Mesenchymal stem cell (in vitro differentiated cells and primary cell): ENCODE measurements around the gene ZSWIM7.
A peak's percentile ranks its signal among the peaks of the same experiment; 100 is the strongest.
"Not testable (repeated sequence)": the region's sequence is repeated elsewhere in the genome, so short reads cannot be mapped to it uniquely, and the experiment has no call there.

ENCODE experiments used
- DNase-seq: peaks from one replicate; pipeline ENCODE4 v3.0.0-alpha.2; 2013
- H2AFZ ChIP-seq: one replicate; pipeline ENCODE4 v1.6.1; 2013; ENCODE audit warnings: low read depth, mild to moderate bottlenecking, control low read depth, inconsistent platforms, low read length, moderate library complexity
- H2AK5ac ChIP-seq: 2 replicates; pipeline ENCODE4 v1.6.1; 2013; ENCODE audit warnings: low read length, moderate library complexity, mild to moderate bottlenecking, inconsistent platforms; ENCODE audit not compliant: severe bottlenecking
- H2BK120ac ChIP-seq: one replicate; pipeline ENCODE4 v1.6.1; 2013; ENCODE audit warnings: low read depth, mild to moderate bottlenecking, inconsistent platforms, low read length, moderate library complexity
- H2BK12ac ChIP-seq, 2 experiments: one replicate each; pipeline ENCODE4 v1.6.1; 2013; ENCODE audit warnings: inconsistent platforms in 2 of 2, low read length in 2 of 2, mild to moderate bottlenecking in 2 of 2, moderate library complexity in 2 of 2, control low read depth in 1 of 2
- H2BK15ac ChIP-seq: one replicate; pipeline ENCODE4 v1.6.1; 2013; ENCODE audit warnings: mild to moderate bottlenecking, low read depth, inconsistent platforms; ENCODE audit not compliant: poor library complexity, severe bottlenecking
- H2BK5ac ChIP-seq: 2 replicates; pipeline ENCODE4 v1.6.1; 2013; ENCODE audit warnings: low read depth, mild to moderate bottlenecking, low read length, control low read depth, inconsistent platforms; ENCODE audit not compliant: poor library complexity, severe bottlenecking
- H3K14ac ChIP-seq, 2 experiments: one replicate each; pipeline ENCODE4 v1.6.1; 2013; ENCODE audit warnings: inconsistent platforms in 2 of 2, low read length in 2 of 2, control low read depth in 1 of 2, mild to moderate bottlenecking in 1 of 2, moderate library complexity in 1 of 2
- H3K18ac ChIP-seq, 2 experiments: one replicate each; pipeline ENCODE4 v1.6.1; 2013; ENCODE audit warnings: inconsistent platforms in 2 of 2, low read length in 2 of 2, control low read depth in 1 of 2, low read depth in 1 of 2, mild to moderate bottlenecking in 1 of 2
- H3K23ac ChIP-seq, 2 experiments: one replicate each; pipeline ENCODE4 v1.6.1; 2013; ENCODE audit warnings: inconsistent platforms in 2 of 2, low read length in 2 of 2, mild to moderate bottlenecking in 2 of 2, moderate library complexity in 2 of 2, control low read depth in 1 of 2
- H3K27ac ChIP-seq: 2 replicates; pipeline ENCODE4 v1.5.1; 2013; ENCODE audit warnings: mild to moderate bottlenecking, moderate library complexity, low read length, control low read depth, inconsistent platforms; ENCODE audit not compliant: poor library complexity, severe bottlenecking
- H3K27me3 ChIP-seq, 2 experiments: 2 replicates each; pipeline versions ENCODE4 v1.6.1 to v1.7.0; 2013; ENCODE audit warnings: low read length in 2 of 2, mild to moderate bottlenecking in 2 of 2, moderate library complexity in 2 of 2, control low read depth in 1 of 2, inconsistent platforms in 1 of 2; ENCODE audit not compliant: control insufficient read depth in 1 of 2, insufficient read depth in 1 of 2
- H3K36me3 ChIP-seq, 2 experiments: 2 replicates each; pipeline versions ENCODE4 v1.6.1 to v1.7.0; 2013; ENCODE audit warnings: low read length in 2 of 2, control low read depth in 1 of 2, inconsistent platforms in 1 of 2, low read depth in 1 of 2, mild to moderate bottlenecking in 1 of 2; ENCODE audit not compliant: insufficient read depth in 2 of 2, control insufficient read depth in 1 of 2
- H3K4ac ChIP-seq, 2 experiments: one replicate each; pipeline ENCODE4 v1.6.1; 2013; ENCODE audit warnings: inconsistent platforms in 2 of 2, low read length in 2 of 2, mild to moderate bottlenecking in 2 of 2, moderate library complexity in 2 of 2, control low read depth in 1 of 2, low read depth in 1 of 2
- H3K4me1 ChIP-seq: 2 replicates; pipeline ENCODE4 v1.6.1; 2013; ENCODE audit warnings: low read depth, low read length, control low read depth; ENCODE audit not compliant: control insufficient read depth, insufficient read depth
- H3K4me2 ChIP-seq: 2 replicates; pipeline ENCODE4 v1.6.1; 2013; ENCODE audit warnings: low read length, mild to moderate bottlenecking, inconsistent platforms; ENCODE audit not compliant: poor library complexity, severe bottlenecking
- H3K4me3 ChIP-seq, 2 experiments: 2 replicates each; pipeline versions ENCODE4 v1.5.1 to v1.7.0; 2013; ENCODE audit warnings: low read length in 2 of 2, mild to moderate bottlenecking in 2 of 2, control low read depth in 1 of 2, low read depth in 1 of 2; ENCODE audit not compliant: insufficient read depth in 1 of 2
- H3K79me1 ChIP-seq: replicated peaks from 2 replicates; pipeline ENCODE4 v1.6.1; 2013; ENCODE audit warnings: mild to moderate bottlenecking, control low read depth, low read length, inconsistent platforms; ENCODE audit not compliant: poor library complexity, severe bottlenecking
- H3K9ac ChIP-seq: 2 replicates; pipeline ENCODE4 v1.7.0; 2013; ENCODE audit warnings: mild to moderate bottlenecking, low read length, moderate library complexity
- H3K9me3 ChIP-seq: 2 replicates; pipeline ENCODE4 v1.7.0; 2013; ENCODE audit warnings: mild to moderate bottlenecking, low read length; ENCODE audit not compliant: control insufficient read depth
- H4K8ac ChIP-seq: one replicate; pipeline ENCODE4 v1.6.1; 2013; ENCODE audit warnings: inconsistent platforms, mild to moderate bottlenecking, low read length, moderate library complexity
- H4K91ac ChIP-seq: one replicate; pipeline ENCODE4 v1.6.1; 2013; ENCODE audit warnings: mild to moderate bottlenecking, low read length, inconsistent platforms
- WGBS: methylation state at CpG from one replicate; pipeline ENCODE4 v1.1.7; 2013; ENCODE audit warnings: mixed read lengths; 5-methylcytosine and 5-hydroxymethylcytosine counted together

ZSWIM7 gene

GRCh38 chr17:15942207-15942833 lies 57.2 kb downstream of the ZSWIM7 start:
- Histone ChIP-seq H3K14ac (no peak overlapping the region), H2BK5ac (no peak overlapping the region), H3K79me1 (peaks cover 1% of the 10 kb centered on the region), H2BK12ac (peak overlapping the region in 1 of 2 experiments; percentile 7), H2AFZ (no peak overlapping the region), H3K4me3 (no peak overlapping the region), H3K4ac (no peak overlapping the region), H4K8ac (no peak overlapping the region), H3K36me3 (no peaks in the 10 kb centered on the region), H3K4me1 (peaks cover 18% of the 10 kb centered on the region), H2BK15ac (no peak overlapping the region), H3K23ac (no peak overlapping the region), H3K9me3 (no peaks in the 10 kb centered on the region), H4K91ac (no peak overlapping the region), H3K4me2 (no peak overlapping the region), H2BK120ac (no peak overlapping the region), H3K27ac (no peak overlapping the region), H2AK5ac (no peak overlapping the region), H3K9ac (no peak overlapping the region), H3K18ac (no peak overlapping the region), H3K27me3 (peaks cover 0 to 8% of the 10 kb centered on the region in 2 experiments)
- 85% methylated on average over 7 of the region's 7 CpGs for WGBS
- DNase-seq, result no peak

GRCh38 chr17:15941781-15942180 lies 57.7 kb downstream of the ZSWIM7 start:
- Histone ChIP-seq H3K4ac (no peak overlapping the region), H3K27ac (no peak overlapping the region), H3K36me3 (no peaks in the 10 kb centered on the region), H3K27me3 (peaks cover 0 to 8% of the 10 kb centered on the region in 2 experiments), H4K8ac (no peak overlapping the region), H2BK15ac (no peak overlapping the region), H4K91ac (no peak overlapping the region), H2BK5ac (no peak overlapping the region), H3K9ac (no peak overlapping the region), H2AFZ (no peak overlapping the region), H3K4me3 (no peak overlapping the region), H2AK5ac (no peak overlapping the region), H2BK120ac (no peak overlapping the region), H3K18ac (no peak overlapping the region), H3K23ac (no peak overlapping the region), H3K9me3 (no peaks in the 10 kb centered on the region), H3K14ac (no peak overlapping the region), H3K4me2 (no peak overlapping the region), H2BK12ac (no peak overlapping the region), H3K79me1 (no peaks in the 10 kb centered on the region), H3K4me1 (peaks cover 13% of the 10 kb centered on the region)
- 46% methylated on average over 6 of the region's 7 CpGs for WGBS
- no peak for DNase-seq

- not testable (repeated sequence) for H3K4me3 ChIP-seq, H3K27ac ChIP-seq, H3K36me3 ChIP-seq, H2BK5ac ChIP-seq, H4K91ac ChIP-seq, H2AK5ac ChIP-seq, H2BK12ac ChIP-seq, H2AFZ ChIP-seq, H3K9ac ChIP-seq, H3K4me1 ChIP-seq, H4K8ac ChIP-seq, DNase-seq, H3K9me3 ChIP-seq, H3K4me2 ChIP-seq, H3K14ac ChIP-seq, H3K4ac ChIP-seq, H2BK120ac ChIP-seq, H3K18ac ChIP-seq, H2BK15ac ChIP-seq, H3K79me1 ChIP-seq, H3K23ac ChIP-seq, H3K27me3 ChIP-seq
- WGBS, result 98% methylated on average over 4 of the region's 4 CpGs
These were observed 63.0 kb downstream of the ZSWIM7 start for GRCh38 chr17:15936481-15936880.

GRCh38 chr17:15935891-15936290 lies 63.6 kb downstream of the ZSWIM7 start:
- Histone ChIP-seq H4K91ac (no peak overlapping the region), H2AFZ (no peak overlapping the region), H3K23ac (no peak overlapping the region), H4K8ac (no peak overlapping the region), H3K4ac (no peak overlapping the region), H3K79me1 (no peaks in the 10 kb centered on the region), H3K4me3 (no peak overlapping the region), H2BK120ac (no peak overlapping the region), H3K18ac (no peak overlapping the region), H3K27me3 (no peaks in the 10 kb centered on the region), H3K27ac (no peak overlapping the region), H3K9ac (no peak overlapping the region), H3K36me3 (no peaks in the 10 kb centered on the region), H3K9me3 (no peaks in the 10 kb centered on the region), H3K4me1 (peaks cover 2% of the 10 kb centered on the region), H3K4me2 (no peak overlapping the region), H2BK5ac (no peak overlapping the region), H2BK15ac (no peak overlapping the region), H2BK12ac (no peak overlapping the region), H3K14ac (no peak overlapping the region), H2AK5ac (no peak overlapping the region)
- no peak for DNase-seq
- WGBS, result 96% methylated on average over 4 of the region's 7 CpGs
